K562 (cell line): ENCODE results near the gene GALNT16. TPM values are rescaled to one million over a fixed set of nuclear protein-coding genes. Genes with fewer than 3 reads are reported as not detected.

Source experiments
- ATAC-seq: fragments of 200-7000 bp; cut with Tn5 transposase; 3 replicates; pipeline ENCODE4 v1.9.1; 2020; ENCODE audit warnings: moderate library complexity
- BruUV-seq: library from RNA; stranded (reverse); fragments of 400-500 nt; replicated peaks from 2 replicates; lab custom pipeline; 2021; lab: Mats Ljungman, UMichigan
- CTCF ChIA-PET: fragments of 300-600 bp; formaldehyde crosslinking; extraction: SDS; loops from one replicate; lab custom pipeline; 2021; ENCODE audit warnings: low intra/inter-chr PET ratio; lab: Yijun Ruan, JAX
- POLR2A ChIA-PET: fragments of 300-600, 350-650 bp; sonication (Branson Sonifier 250); formaldehyde crosslinking; extraction: SDS; loops from one replicate; lab custom pipeline; 2021; ENCODE audit warnings: antibody characterized with exemption, inconsistent platforms; lab: Yijun Ruan, JAX
- DNase-seq, 4 experiments: peaks; one replicate each; pipeline versions ENCODE4 v3.0.0 to v3.0.0-alpha.2; 2011 to 2018; ENCODE audit warnings: low spot score in 3 of 4, mixed read lengths in 3 of 4; ENCODE audit errors: extremely low read depth in 1 of 4
- FAIRE-seq: peaks from 2 replicates; lab custom pipeline; 2011; peaks lifted over from hg19 to GRCh38; lab: Jason Lieb, UNC
- H2AFZ ChIP-seq: 2 replicates; pipeline ENCODE4 v1.6.0; 2011; ENCODE audit warnings: low read depth, low read length, control low read depth, inconsistent platforms
- H3K27ac ChIP-seq: fragments of 200-600 bp; 3 replicates; pipeline ENCODE4 v1.8.0; 2011; ENCODE audit warnings: low read depth, mild to moderate bottlenecking, control low read depth, inconsistent platforms, low read length, moderate library complexity, mixed read lengths; ENCODE audit errors: extremely low read depth
- H3K27me3 ChIP-seq, 2 experiments: fragments of 300-600 bp in 1 of 2; 2 replicates in 1 of 2; 3 replicates in 1 of 2; pipeline versions ENCODE4 v1.6.0 to v1.8.0; 2011; ENCODE audit warnings: inconsistent platforms in 2 of 2, low read length in 2 of 2, mild to moderate bottlenecking in 1 of 2, mixed read lengths in 1 of 2, moderate library complexity in 1 of 2; ENCODE audit not compliant: control insufficient read depth in 2 of 2, insufficient read depth in 2 of 2
- H3K36me3 ChIP-seq: fragments of 300-600 bp; 3 replicates; pipeline ENCODE4 v1.8.0; 2011; ENCODE audit warnings: mild to moderate bottlenecking, low read length, inconsistent platforms; ENCODE audit not compliant: control insufficient read depth, insufficient read depth
- H3K4me1 ChIP-seq, 2 experiments: fragments of 200-600 bp in 1 of 2; replicated peaks in 1 of 2; 2 replicates in 1 of 2; 3 replicates in 1 of 2; pipeline versions ENCODE4 v1.5.1 to v1.8.0; 2011; ENCODE audit warnings: inconsistent platforms in 2 of 2, low read length in 2 of 2, mild to moderate bottlenecking in 1 of 2, mixed read lengths in 1 of 2, moderate library complexity in 1 of 2; ENCODE audit not compliant: control insufficient read depth in 2 of 2, insufficient read depth in 2 of 2
- H3K4me2 ChIP-seq: 2 replicates; pipeline ENCODE4 v1.6.1; 2011; ENCODE audit warnings: low read length, control low read depth, inconsistent platforms, mixed read lengths; ENCODE audit not compliant: insufficient read depth
- H3K4me3 ChIP-seq: fragments of 200-600 bp; sonication (generic), shearing (Covaris generic); 2 replicates; pipeline ENCODE4 v1.5.1; 2016; ENCODE audit warnings: control low read depth, inconsistent platforms
- H3K79me2 ChIP-seq: fragments of 200-600 bp; 3 replicates; pipeline ENCODE4 v1.8.0; 2011; ENCODE audit warnings: low read length, inconsistent platforms; ENCODE audit not compliant: control insufficient read depth, insufficient read depth
- H3K9ac ChIP-seq, 2 experiments: 2 replicates each; pipeline versions ENCODE4 v1.6.0 to v1.6.1; 2011; ENCODE audit warnings: low read depth in 2 of 2, low read length in 2 of 2, control low read depth in 1 of 2, inconsistent platforms in 1 of 2, mild to moderate bottlenecking in 1 of 2, mixed read lengths in 1 of 2; ENCODE audit not compliant: insufficient read depth in 1 of 2
- H3K9me1 ChIP-seq: one replicate; pipeline ENCODE4 v1.6.0; 2011; ENCODE audit warnings: inconsistent platforms, mild to moderate bottlenecking, low read length, moderate library complexity; ENCODE audit not compliant: control insufficient read depth, insufficient read depth
- H3K9me3 ChIP-seq: replicated peaks from 2 replicates; pipeline ENCODE4 v1.5.1; 2011; ENCODE audit warnings: low read depth, low read length, inconsistent platforms; ENCODE audit not compliant: control insufficient read depth, insufficient read depth
- H4K20me1 ChIP-seq: replicated peaks from 2 replicates; pipeline ENCODE4 v1.6.1; 2011; ENCODE audit warnings: low read length, inconsistent platforms, mixed read lengths; ENCODE audit not compliant: control insufficient read depth, insufficient read depth
- ATF3 ChIP-seq, 2 experiments: fragments of 450-650 bp in 1 of 2; sonication (generic) in 1 of 2; formaldehyde crosslinking in 1 of 2; IDR thresholded peaks in 1 of 2; conservative IDR thresholded peaks in 1 of 2; 2 replicates each; pipeline versions ENCODE4 v1.6.1 to v1.8.1; 2016 to 2023; ENCODE audit warnings: mild to moderate bottlenecking in 2 of 2, moderate library complexity in 2 of 2, inconsistent platforms in 1 of 2, missing genetic modification reagents in 1 of 2
- MGA ChIP-seq: fragments of 450-650 bp; IDR thresholded peaks from 2 replicates; pipeline ENCODE4 v1.6.1; 2016; ENCODE audit warnings: mild to moderate bottlenecking, moderate library complexity
- MTF1 ChIP-seq: fragments of 250-450 bp; sonication (Bioruptor Pico); IDR thresholded peaks from 2 replicates; pipeline ENCODE4 v1.9.0; 2021; ENCODE audit warnings: moderate library complexity, mild to moderate bottlenecking, inconsistent platforms, borderline replicate concordance
- NFATC3 ChIP-seq: fragments of 450-650 bp; IDR thresholded peaks from 2 replicates; pipeline ENCODE4 v1.6.1; 2017; ENCODE audit warnings: mild to moderate bottlenecking
- NR4A1 ChIP-seq, 2 experiments: fragments of 250-450 bp in 1 of 2; fragments of 450-650 bp in 1 of 2; sonication (Bioruptor Pico) in 1 of 2; IDR thresholded peaks; 2 replicates each; pipeline versions ENCODE4 v1.4.0 to v1.6.1; 2016 to 2020; ENCODE audit warnings: mild to moderate bottlenecking in 2 of 2, missing compliant biosample characterization in 1 of 2, missing genetic modification characterization in 1 of 2, moderate library complexity in 1 of 2
- PCBP1 ChIP-seq: fragments of 200-400 bp; formaldehyde crosslinking; IDR thresholded peaks from 2 replicates; pipeline ENCODE4 v1.6.1; 2018; ENCODE audit warnings: mild to moderate bottlenecking, low read depth, low read length; ENCODE audit not compliant: poor library complexity, severe bottlenecking
- PHB ChIP-seq: fragments of 250-450 bp; sonication (Bioruptor Pico); IDR thresholded peaks from 2 replicates; pipeline ENCODE4 v1.5.0; 2021
- SPI1 ChIP-seq: IDR thresholded peaks from 2 replicates; pipeline ENCODE4 v1.6.1; 2011; ENCODE audit warnings: low read depth, low read length, control low read depth, borderline replicate concordance
- ZNF699 ChIP-seq: fragments of 250-450 bp; sonication (Bioruptor Pico); IDR thresholded peaks from 2 replicates; pipeline ENCODE4 v1.8.0; 2021; ENCODE audit warnings: mild to moderate bottlenecking, moderate library complexity; ENCODE audit not compliant: insufficient replicate concordance
- WGBS: fragments of 100-300 bp; shearing (Covaris generic); methylation state at CpG from one replicate; pipeline ENCODE4 v1.1.6; 2016; ENCODE audit warnings: low coverage, mixed read lengths; ENCODE audit not compliant: insufficient coverage; ENCODE audit errors: missing lambda C conversion rate; 5-methylcytosine and 5-hydroxymethylcytosine counted together
- in situ Hi-C: fragments of 300-500 bp; cut with MboI; formaldehyde crosslinking; loops from 4 replicates; pipeline ENCODE4 v1.15.0; 2018; ENCODE audit warnings: inconsistent platforms, mixed read lengths
- intact Hi-C: fragments of 100-400 bp; cut with micrococcal nuclease; formaldehyde crosslinking; loops from 2 replicates; pipeline ENCODE4 v1.14.2; 2022
- polyA plus RNA-seq, 8 experiments: library from polyadenylated mRNA; depleted of rRNA in 4 of 8; stranded (reverse) in 5 of 8; unstranded in 3 of 8; fragments of >200 nt; fragmentation: Nextera tagmentation in 2 of 8; fragmentation: Illumina TruSeq in 1 of 8; extraction: Ambion mirVana in 2 of 8; extraction: Trizol in 1 of 8; gene quantifications; 2 replicates each; pipeline versions ENCODE4 v1.2.1 to v1.2.3, GENCODE V29; 2011 to 2014; ENCODE audit warnings: inconsistent platforms in 1 of 8, missing spikeins in 1 of 8
- total RNA-seq, 7 experiments: library from RNA; depleted of rRNA in 6 of 7; stranded (reverse); fragments of >200 nt in 6 of 7; fragmentation: Illumina TruSeq in 2 of 7; extraction: Trizol in 2 of 7; gene quantifications; 2 replicates each; pipeline versions ENCODE4 v1.2.1 to v1.2.3, GENCODE V29; 2011 to 2021; ENCODE audit warnings: low replicate concordance in 1 of 7

Gene GALNT16
- total and polyA plus RNA-seq, 9 of the 15 experiments (the other 6 are each of a cell fraction or from before 2014, with no cell fraction given), result not detected

- H3K4me3 ChIP-seq, result no peak overlapping the region
- FAIRE-seq (no peak), DNase-seq (no peak), ATAC-seq (no peak)
- POLR2A ChIA-PET, result no interaction called here
- peaks cover 0 to 18% of the 10 kb centered on the region in 2 experiments; a peak in 4 of 5 replicates for H3K27me3 ChIP-seq
- no peak overlapping the region for H3K4me2 ChIP-seq
- CTCF ChIA-PET, result no interaction called here
- H3K27ac ChIP-seq, result no peak overlapping the region
- H2AFZ ChIP-seq, result no peak overlapping the region
- no TSS peak for BruUV-seq
- H3K9me1 ChIP-seq, result no peaks in the 10 kb centered on the region
- H3K9me3 ChIP-seq, result no peaks in the 10 kb centered on the region
- 0% methylated on average over 6 of the region's 6 CpGs for WGBS
- no peaks in the 10 kb centered on the region for H4K20me1 ChIP-seq
- H3K9ac ChIP-seq, result no peak overlapping the region
- H3K79me2 ChIP-seq, result no peaks in the 10 kb centered on the region
- intact Hi-C loops, result no loop called here
- in situ Hi-C loops, result no loop called here
- H3K4me1 ChIP-seq, result no peaks in the 10 kb centered on the region; a peak in 1 of 5 replicates
- no peaks in the 10 kb centered on the region for H3K36me3 ChIP-seq
- TF ChIP-seq PHB (CRISPR knock-in tag) (no peak), PCBP1 (no peak), SPI1 (no peak), NFATC3 (no peak), ZNF699 (CRISPR knock-in tag) (no peak), ATF3 (IDR thresholded peaks at IDR 0.05) (no peak), ATF3 (CRISPR knock-in tag; conservative IDR thresholded peaks at IDR 0.05) (no peak), MTF1 (CRISPR knock-in tag) (no peak), MGA (no peak), NR4A1 (CRISPR knock-in tag; IDR thresholded peaks at IDR 0.05) (no peak), NR4A1 (tag; IDR thresholded peaks at IDR 0.05) (no peak)
Observed at GRCh38 chr14:69317102-69317755, 57.3 kb downstream of the GALNT16 start.
